Cardiac muscle cell (in vitro differentiated cells and primary cell): Measurements from ENCODE around the gene TMEM87A. TPM values are rescaled to one million over a fixed set of nuclear protein-coding genes. Genes with fewer than 3 reads are reported as not detected.
"Not testable (repeated sequence)": the region's sequence is repeated elsewhere in the genome, so short reads cannot be mapped to it uniquely, and the experiment has no call there.

Experiments used
- DNase-seq, 2 donors: peaks; one replicate each; pipeline versions ENCODE4 v3.0.0 to v3.0.0-alpha.2; 2010 to 2017; ENCODE audit warnings: low read depth in 1 of 2, low spot score in 1 of 2
- H3K27ac ChIP-seq: fragments of 200-600 bp; sonication (generic); 2 replicates; pipeline ENCODE4 v1.5.1; 2016
- H3K27me3 ChIP-seq: fragments of 200-600 bp; sonication (generic); 2 replicates; pipeline ENCODE4 v1.6.0; 2016; ENCODE audit warnings: control low read depth
- H3K36me3 ChIP-seq: fragments of 200-600 bp; sonication (generic); 2 replicates; pipeline ENCODE4 v1.5.1; 2016; ENCODE audit warnings: control low read depth
- H3K4me1 ChIP-seq: fragments of 200-600 bp; sonication (generic); 2 replicates; pipeline ENCODE4 v1.8.1; 2017; ENCODE audit warnings: low read depth, mild to moderate bottlenecking, mixed run types
- H3K4me3 ChIP-seq: fragments of 200-600 bp; sonication (generic); 2 replicates; pipeline ENCODE4 v1.5.1; 2016; ENCODE audit warnings: mild to moderate bottlenecking
- H3K9me3 ChIP-seq: fragments of 200-600 bp; sonication (generic); 2 replicates; pipeline ENCODE4 v1.5.1; 2017; ENCODE audit warnings: low read depth, mild to moderate bottlenecking, control low read depth
- CTCF ChIP-seq: IDR thresholded peaks from 2 replicates; pipeline ENCODE4 v1.5.1; 2012; ENCODE audit warnings: low read depth, mild to moderate bottlenecking, low read length
- polyA plus RNA-seq: library from polyadenylated mRNA; unstranded; fragments of >200 nt; fragmentation: Nextera tagmentation; extraction: Ambion mirVana; gene quantifications from 2 replicates; pipeline ENCODE4 v1.2.1, GENCODE V29; 2016
- total RNA-seq: library from RNA; depleted of rRNA; stranded (reverse); fragments of >200 nt; gene quantifications from 2 replicates; pipeline ENCODE4 v1.2.3, GENCODE V29; 2016

TMEM87A gene
- total RNA-seq (39.8 and 43.5 TPM in 2 replicates), polyA plus RNA-seq (59.2 and 85.5 TPM in 2 replicates)

GRCh38 chr15:42272939-42273899, at the start of gene TMEM87A, which contains the start of gene GANC:
TMEM87A (minus strand) TSS chr15:42273433; CDS start chr15:42273398, 35 bp downstream.
GANC (plus strand) TSS chr15:42273201; CDS start chr15:42274482, 1,281 bp downstream.
- no peak for TF ChIP-seq CTCF
- H3K9me3 ChIP-seq: no peaks in the 10 kb centered on the region
- peaks cover 28% of the 10 kb centered on the region for H3K4me1 ChIP-seq
- H3K4me3 ChIP-seq: peak within 1 kb of the TSS; percentile 76
- H3K27ac ChIP-seq: peak within 1 kb of the TSS; percentile 97
- H3K36me3 ChIP-seq: peaks cover under 1% of the 10 kb centered on the region
- peak; percentile 99 for DNase-seq
- H3K27me3 ChIP-seq: no peaks in the 10 kb centered on the region

GRCh38 chr15:42319206-42319605, 46.0 kb upstream of the TMEM87A start:
- no peak for TF ChIP-seq CTCF
- no peak overlapping the region for H3K4me3 ChIP-seq

GRCh38 chr15:42316282-42316805, 43.1 kb upstream of the TMEM87A start:
- not testable (repeated sequence) for H3K9me3 ChIP-seq, H3K4me1 ChIP-seq, DNase-seq, H3K4me3 ChIP-seq, H3K27me3 ChIP-seq, H3K36me3 ChIP-seq
- peak overlapping the region; percentile 34 for H3K27ac ChIP-seq

More at GRCh38 chr15:42319206-42319605, 46.0 kb upstream of the TMEM87A start:
- Histone ChIP-seq H3K4me1 (no peaks in the 10 kb centered on the region), H3K36me3 (no peaks in the 10 kb centered on the region), H3K9me3 (no peaks in the 10 kb centered on the region), H3K27me3 (no peaks in the 10 kb centered on the region), H3K27ac (no peak overlapping the region)
- no peak for DNase-seq

- TF ChIP-seq CTCF: no peak
- Histone ChIP-seq H3K27me3 (no peaks in the 10 kb centered on the region), H3K9me3 (no peaks in the 10 kb centered on the region), H3K4me1 (no peaks in the 10 kb centered on the region), H3K27ac (no peak overlapping the region), H3K36me3 (no peaks in the 10 kb centered on the region), H3K4me3 (no peak overlapping the region)
- no peak for DNase-seq
These were observed 42.3 kb upstream of the TMEM87A start for GRCh38 chr15:42315521-42315920.

- Histone ChIP-seq H3K36me3 (no peaks in the 10 kb centered on the region), H3K27me3 (no peaks in the 10 kb centered on the region), H3K27ac (no peak overlapping the region), H3K9me3 (no peaks in the 10 kb centered on the region), H3K4me1 (no peaks in the 10 kb centered on the region), H3K4me3 (no peak overlapping the region)
- no peak for DNase-seq
- TF ChIP-seq CTCF: no peak
These were observed 41.6 kb upstream of the TMEM87A start for GRCh38 chr15:42314818-42315217.

- no peaks in the 10 kb centered on the region for H3K9me3 ChIP-seq
- no peaks in the 10 kb centered on the region for H3K36me3 ChIP-seq
- H3K4me1 ChIP-seq: no peaks in the 10 kb centered on the region
- no peaks in the 10 kb centered on the region for H3K27me3 ChIP-seq
- DNase-seq: peak in 1 of 2 donors; percentile 10
- H3K4me3 ChIP-seq: no peak overlapping the region
- H3K27ac ChIP-seq: no peak overlapping the region
- no peak for TF ChIP-seq CTCF
These were observed 40.2 kb upstream of the TMEM87A start for GRCh38 chr15:42313463-42313862.
